ENCODE data around the gene CIC.

Gene CIC

GRCh38 chr19:42251572-42252358, 17.3 kb upstream of the CIC start:
- peak overlapping the region; percentile 17 to 43 for H3K4ac ChIP-seq (ENCODE audit: low read depth in 1 of 2, low read length in 2 of 2)
- DNase-seq = no peak

GRCh38 chr19:42252365-42253244, 16.4 kb upstream of the CIC start:
- Histone ChIP-seq H3K27me3 (ENCODE audit: control insufficient read depth in 1 of 2, insufficient read depth in 1 of 2, low read length in 2 of 2) (no peaks in the 10 kb centered on the region), H3K79me1 (replicated peaks; ENCODE audit: low read length, poor library complexity, severe bottlenecking) (peaks cover 13% of the 10 kb centered on the region), H3K36me3 (ENCODE audit: control insufficient read depth in 1 of 2, insufficient read depth in 2 of 2, low read depth in 1 of 2, low read length in 2 of 2) (peaks cover 14 to 37% of the 10 kb centered on the region in 2 experiments), H3K23ac (ENCODE audit: low read length in 2 of 2) (peak overlapping the region in 1 of 2 experiments; percentile 97), H3K27ac (ENCODE audit: low read length, poor library complexity, severe bottlenecking) (peak overlapping the region; percentile 78), H2BK15ac (ENCODE audit: low read depth, poor library complexity, severe bottlenecking) (peak overlapping the region; percentile 75), H4K8ac (ENCODE audit: low read length) (no peak overlapping the region), H4K91ac (ENCODE audit: low read length) (peak overlapping the region; percentile 29), H3K4me2 (ENCODE audit: low read length, poor library complexity, severe bottlenecking) (peak overlapping the region; percentile 76), H3K18ac (ENCODE audit: low read depth in 1 of 2, low read length in 2 of 2) (peak overlapping the region; percentile 86 to 91), H3K9ac (ENCODE audit: low read length) (peak overlapping the region; percentile 90), H2BK120ac (ENCODE audit: low read depth, low read length) (no peak overlapping the region), H3K4me3 (ENCODE audit: insufficient read depth in 1 of 2, low read depth in 1 of 2, low read length in 2 of 2) (peak overlapping the region; percentile 83 to 99), H2AK5ac (ENCODE audit: low read length, severe bottlenecking) (peak overlapping the region; percentile 49), H3K4ac (ENCODE audit: low read depth in 1 of 2, low read length in 2 of 2) (peak overlapping the region; percentile 31 to 91), H2BK5ac (ENCODE audit: low read depth, low read length, poor library complexity, severe bottlenecking) (peak overlapping the region; percentile 48), H3K14ac (ENCODE audit: low read length in 2 of 2) (peak overlapping the region in 1 of 2 experiments; percentile 82), H2AFZ (ENCODE audit: low read depth, low read length) (no peak overlapping the region), H3K9me3 (ENCODE audit: control insufficient read depth, low read length) (no peaks in the 10 kb centered on the region), H3K4me1 (ENCODE audit: control insufficient read depth, insufficient read depth, low read depth, low read length) (peaks cover 34% of the 10 kb centered on the region), H2BK12ac (ENCODE audit: low read length in 2 of 2) (peak overlapping the region; percentile 2 to 12)
- DNase-seq = peak; percentile 81
- 8% methylated on average over 17 of the region's 27 CpGs for WGBS

More at GRCh38 chr19:42251572-42252358, 17.3 kb upstream of the CIC start:
- Histone ChIP-seq H2BK15ac (ENCODE audit: low read depth, poor library complexity, severe bottlenecking) (no peak overlapping the region), H4K8ac (ENCODE audit: low read length) (no peak overlapping the region), H3K4me3 (ENCODE audit: insufficient read depth in 1 of 2, low read depth in 1 of 2, low read length in 2 of 2) (peak overlapping the region in 1 of 2 experiments; percentile 83), H3K36me3 (ENCODE audit: control insufficient read depth in 1 of 2, insufficient read depth in 2 of 2, low read depth in 1 of 2, low read length in 2 of 2) (peaks cover 14 to 44% of the 10 kb centered on the region in 2 experiments), H2BK120ac (ENCODE audit: low read depth, low read length) (no peak overlapping the region), H3K18ac (ENCODE audit: low read depth in 1 of 2, low read length in 2 of 2) (peak overlapping the region; percentile 28 to 49), H2AK5ac (ENCODE audit: low read length, severe bottlenecking) (peak overlapping the region; percentile 22), H3K23ac (ENCODE audit: low read length in 2 of 2) (no peak overlapping the region), H3K9me3 (ENCODE audit: control insufficient read depth, low read length) (no peaks in the 10 kb centered on the region), H2AFZ (ENCODE audit: low read depth, low read length) (no peak overlapping the region), H3K27me3 (ENCODE audit: control insufficient read depth in 1 of 2, insufficient read depth in 1 of 2, low read length in 2 of 2) (no peaks in the 10 kb centered on the region), H3K4me2 (ENCODE audit: low read length, poor library complexity, severe bottlenecking) (peak overlapping the region; percentile 35), H3K14ac (ENCODE audit: low read length in 2 of 2) (peak overlapping the region in 1 of 2 experiments; percentile 68), H3K4me1 (ENCODE audit: control insufficient read depth, insufficient read depth, low read depth, low read length) (peaks cover 39% of the 10 kb centered on the region), H3K27ac (ENCODE audit: low read length, poor library complexity, severe bottlenecking) (peak overlapping the region; percentile 35), H4K91ac (ENCODE audit: low read length) (no peak overlapping the region), H3K9ac (ENCODE audit: low read length) (peak overlapping the region; percentile 90), H3K79me1 (replicated peaks; ENCODE audit: low read length, poor library complexity, severe bottlenecking) (peaks cover 17% of the 10 kb centered on the region), H2BK12ac (ENCODE audit: low read length in 2 of 2) (no peak overlapping the region), H2BK5ac (ENCODE audit: low read depth, low read length, poor library complexity, severe bottlenecking) (no peak overlapping the region)
- WGBS = 95% methylated on average over 3 of the region's 4 CpGs

DNA sequence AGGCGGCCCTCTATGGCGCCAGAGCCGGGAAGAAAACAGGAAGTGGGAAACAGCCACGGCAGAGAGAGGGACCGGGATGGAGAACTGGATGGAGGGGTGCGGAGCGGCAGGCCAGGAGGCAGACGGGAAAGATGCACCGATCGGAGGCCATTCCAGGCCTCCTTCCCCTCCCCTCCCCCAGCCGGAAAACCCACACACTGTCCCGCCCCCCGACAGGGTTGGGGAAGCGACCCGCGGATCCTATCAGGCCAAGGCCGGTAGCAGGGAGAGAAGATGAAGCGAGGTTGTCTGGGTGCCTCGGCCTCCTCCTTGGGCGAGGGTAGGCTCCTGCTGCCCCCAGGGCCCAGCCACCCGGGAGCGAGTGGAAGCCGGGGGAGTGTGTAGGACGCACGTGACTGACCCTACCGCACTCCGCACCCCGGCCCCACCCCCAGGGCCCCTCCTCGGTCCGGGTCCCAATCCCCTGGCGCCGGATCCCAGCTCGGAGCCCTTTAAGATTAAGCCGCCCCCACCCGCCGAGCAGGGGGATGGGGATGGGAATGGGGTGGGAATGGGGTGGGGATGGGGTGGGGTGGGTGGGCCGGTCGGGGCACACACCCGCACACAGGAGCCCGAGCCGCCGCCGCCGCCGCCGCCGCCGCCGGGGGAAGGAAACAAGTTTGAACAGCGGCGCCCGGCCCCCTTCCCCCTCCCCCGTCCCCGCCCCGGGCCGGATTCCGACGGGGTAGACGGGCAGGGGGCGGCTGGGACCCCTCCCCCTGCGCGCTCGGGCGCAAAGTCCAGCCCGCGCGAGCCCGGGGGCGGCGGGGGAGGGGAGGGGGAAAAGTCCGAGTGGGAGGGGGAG, 15.6 kb upstream of the CIC start:
- no peak overlapping the region for H2AFZ ChIP-seq (ENCODE audit: low read depth, low read length)
- peak overlapping the region; percentile 72 for H4K91ac ChIP-seq (ENCODE audit: low read length)
- H2BK12ac ChIP-seq (ENCODE audit: low read length in 2 of 2) = no peak overlapping the region
- peaks cover 31% of the 10 kb centered on the region for H3K4me1 ChIP-seq (ENCODE audit: control insufficient read depth, insufficient read depth, low read depth, low read length)
- peak overlapping the region; percentile 93 for H3K27ac ChIP-seq (ENCODE audit: low read length, poor library complexity, severe bottlenecking)
- peak overlapping the region; percentile 83 to 99 for H3K4me3 ChIP-seq (ENCODE audit: insufficient read depth in 1 of 2, low read depth in 1 of 2, low read length in 2 of 2)
- peak overlapping the region; percentile 74 for H2BK5ac ChIP-seq (ENCODE audit: low read depth, low read length, poor library complexity, severe bottlenecking)
- no peak overlapping the region for H2AK5ac ChIP-seq (ENCODE audit: low read length, severe bottlenecking)
- peak overlapping the region in 1 of 2 experiments; percentile 82 for H3K14ac ChIP-seq (ENCODE audit: low read length in 2 of 2)
- 0% methylated on average over 5 of the region's 71 CpGs for whole genome bisulfite sequencing
- peaks cover 10% of the 10 kb centered on the region for H3K79me1 ChIP-seq (replicated peaks; ENCODE audit: low read length, poor library complexity, severe bottlenecking)
- H4K8ac ChIP-seq (ENCODE audit: low read length) = peak overlapping the region; percentile 63
- peak overlapping the region in 1 of 2 experiments; percentile 56 for H3K23ac ChIP-seq (ENCODE audit: low read length in 2 of 2)
- H3K18ac ChIP-seq (ENCODE audit: low read depth in 1 of 2, low read length in 2 of 2) = peak overlapping the region; percentile 86 to 91
- peaks cover 10 to 30% of the 10 kb centered on the region in 2 experiments for H3K36me3 ChIP-seq (ENCODE audit: control insufficient read depth in 1 of 2, insufficient read depth in 2 of 2, low read depth in 1 of 2, low read length in 2 of 2)
- peak overlapping the region; percentile 76 for H3K4me2 ChIP-seq (ENCODE audit: low read length, poor library complexity, severe bottlenecking)
- peak; percentile 68 for DNase-seq
- peak overlapping the region; percentile 76 for H2BK15ac ChIP-seq (ENCODE audit: low read depth, poor library complexity, severe bottlenecking)
- no peaks in the 10 kb centered on the region for H3K27me3 ChIP-seq (ENCODE audit: control insufficient read depth in 1 of 2, insufficient read depth in 1 of 2, low read length in 2 of 2)
- H3K4ac ChIP-seq (ENCODE audit: low read depth in 1 of 2, low read length in 2 of 2) = peak overlapping the region; percentile 30 to 92
- H2BK120ac ChIP-seq (ENCODE audit: low read depth, low read length) = peak overlapping the region; percentile 96
- peak overlapping the region; percentile 97 for H3K9ac ChIP-seq (ENCODE audit: low read length)
- no peaks in the 10 kb centered on the region for H3K9me3 ChIP-seq (ENCODE audit: control insufficient read depth, low read length)

Data from mesenchymal stem cell (in vitro differentiated cells and primary cell).